Lung (tissue), 12 donors: ENCODE measurements around the gene KPTN. TPM values are rescaled to one million over a fixed set of nuclear protein-coding genes. Genes with fewer than 3 reads are reported as not detected.

Experiments
- ATAC-seq: fragments of 200-7000 bp; cut with Tn5 transposase; one replicate; pipeline ENCODE4 v1.9.1; 2020; ENCODE audit warnings: moderate number of reproducible peaks; ENCODE audit not compliant: insufficient read depth, low FRiP score
- DNase-seq, 3 donors: peaks; one replicate each; pipeline ENCODE4 v3.0.0-alpha.2; 2013 to 2017
- H3K27ac ChIP-seq, 2 donors: one replicate each; pipeline ENCODE4 v1.5.1; 2013; ENCODE audit warnings: mild to moderate bottlenecking in 2 of 2, moderate library complexity in 2 of 2, control low read depth in 1 of 2, inconsistent platforms in 1 of 2, low read depth in 1 of 2, low read length in 1 of 2
- H3K27me3 ChIP-seq, 3 donors: one replicate each; pipeline ENCODE4 v1.5.1; 2013; ENCODE audit warnings: low read length in 2 of 3; ENCODE audit not compliant: control insufficient read depth in 3 of 3, insufficient read depth in 3 of 3
- H3K36me3 ChIP-seq, 4 donors: one replicate each; pipeline ENCODE4 v1.5.1; 2013; ENCODE audit warnings: low read length in 4 of 4, mild to moderate bottlenecking in 1 of 4, moderate library complexity in 1 of 4; ENCODE audit not compliant: control insufficient read depth in 4 of 4, insufficient read depth in 4 of 4
- H3K4me1 ChIP-seq, 5 donors: one replicate each; pipeline ENCODE4 v1.5.1; 2013; ENCODE audit warnings: low read length in 5 of 5, mild to moderate bottlenecking in 2 of 5, moderate library complexity in 1 of 5; ENCODE audit not compliant: control insufficient read depth in 5 of 5, insufficient read depth in 5 of 5
- H3K4me3 ChIP-seq: one replicate; pipeline ENCODE4 v1.5.1; 2013; ENCODE audit warnings: mild to moderate bottlenecking, control low read depth, moderate library complexity
- H3K9ac ChIP-seq, 2 donors: one replicate each; pipeline ENCODE4 v1.5.1; 2013; ENCODE audit warnings: low read length in 2 of 2, control low read depth in 1 of 2; ENCODE audit not compliant: insufficient read depth in 1 of 2
- H3K9me3 ChIP-seq, 4 donors: one replicate each; pipeline ENCODE4 v1.5.1; 2013; ENCODE audit warnings: low read length in 3 of 4, mild to moderate bottlenecking in 1 of 4, moderate library complexity in 1 of 4; ENCODE audit not compliant: control insufficient read depth in 4 of 4, insufficient read depth in 3 of 4
- WGBS, 2 donors: extraction: QIAGEN DNeasy Blood & Tissue Kit; methylation state at CpG; one replicate each; pipeline ENCODE4 v1.1.7; 2013; 5-methylcytosine and 5-hydroxymethylcytosine counted together
- polyA plus RNA-seq, 2 donors: library from polyadenylated mRNA; stranded (reverse); fragments of 200-250 nt; gene quantifications; one replicate each; pipeline ENCODE4 v1.2.1, GENCODE V29; 2013
- total RNA-seq, 2 donors: library from RNA; depleted of rRNA in 1 of 2; stranded (reverse); fragments of >200 nt in 1 of 2; gene quantifications; one replicate each; pipeline ENCODE4 v1.2.1, GENCODE V29; 2014 to 2021
- TF ChIP-seq, protein P1 (sequence below): IDR thresholded peaks from 2 replicates; pipeline ENCODE4 v1.5.1; 2012; ENCODE audit warnings: mild to moderate bottlenecking; ENCODE audit errors: control extremely low read depth, extremely low read depth
- donor health status: control.
- donor health status: control.
- donor health status: Bipolar disorder and iron deficiency.
- donor health status: healthy.
- donor health status: DM: yes; HTN: yes; CAD: no.

KPTN gene
- total and polyA plus RNA-seq, 4 donors, result 4.6 to 15.7 (median 12.9) TPM

DNA sequence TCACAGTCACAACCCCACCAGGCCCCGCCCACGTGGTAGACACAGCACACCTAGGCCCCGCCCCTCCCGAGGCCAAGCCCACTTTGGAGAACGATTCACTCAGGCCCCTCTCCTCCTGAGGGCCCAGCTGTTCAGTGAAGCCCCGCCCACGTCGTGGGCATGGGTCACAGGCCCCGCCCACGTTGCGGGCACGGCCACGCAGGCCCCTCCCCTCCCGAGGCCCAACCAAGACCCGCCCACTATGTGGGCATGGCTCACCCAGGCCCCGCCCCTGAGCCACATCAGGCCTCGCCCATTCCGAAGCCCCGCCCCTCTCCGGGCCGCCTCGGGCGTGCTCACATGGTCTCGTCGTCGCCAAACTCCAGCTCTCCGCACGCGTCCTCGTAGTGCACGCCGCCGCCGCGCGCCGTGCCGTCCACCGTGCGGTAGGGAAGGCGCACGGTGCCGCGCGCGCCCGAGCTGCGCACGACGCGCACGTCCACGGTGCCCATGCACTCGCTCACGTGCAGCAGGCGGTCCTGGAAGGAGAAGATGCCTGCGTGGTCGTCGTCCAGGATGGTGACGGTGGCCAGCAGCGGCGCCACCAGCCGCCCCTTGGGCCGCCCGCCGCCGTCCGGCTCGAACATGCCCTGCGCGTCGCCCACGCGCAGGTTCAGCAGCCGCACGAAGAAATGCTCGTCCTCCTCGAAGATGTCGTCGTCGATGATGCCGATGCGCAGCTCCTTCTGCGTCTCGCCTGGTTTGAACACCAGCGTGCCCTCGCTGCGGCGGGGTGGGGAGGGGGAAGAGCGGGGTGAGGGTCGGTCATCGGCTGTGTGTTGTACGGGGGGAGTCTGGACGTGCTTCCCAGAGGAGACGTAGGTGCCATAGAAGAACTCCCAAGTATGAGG, 36.3 kb downstream of the KPTN start:
- TF ChIP-seq, protein P1, sequence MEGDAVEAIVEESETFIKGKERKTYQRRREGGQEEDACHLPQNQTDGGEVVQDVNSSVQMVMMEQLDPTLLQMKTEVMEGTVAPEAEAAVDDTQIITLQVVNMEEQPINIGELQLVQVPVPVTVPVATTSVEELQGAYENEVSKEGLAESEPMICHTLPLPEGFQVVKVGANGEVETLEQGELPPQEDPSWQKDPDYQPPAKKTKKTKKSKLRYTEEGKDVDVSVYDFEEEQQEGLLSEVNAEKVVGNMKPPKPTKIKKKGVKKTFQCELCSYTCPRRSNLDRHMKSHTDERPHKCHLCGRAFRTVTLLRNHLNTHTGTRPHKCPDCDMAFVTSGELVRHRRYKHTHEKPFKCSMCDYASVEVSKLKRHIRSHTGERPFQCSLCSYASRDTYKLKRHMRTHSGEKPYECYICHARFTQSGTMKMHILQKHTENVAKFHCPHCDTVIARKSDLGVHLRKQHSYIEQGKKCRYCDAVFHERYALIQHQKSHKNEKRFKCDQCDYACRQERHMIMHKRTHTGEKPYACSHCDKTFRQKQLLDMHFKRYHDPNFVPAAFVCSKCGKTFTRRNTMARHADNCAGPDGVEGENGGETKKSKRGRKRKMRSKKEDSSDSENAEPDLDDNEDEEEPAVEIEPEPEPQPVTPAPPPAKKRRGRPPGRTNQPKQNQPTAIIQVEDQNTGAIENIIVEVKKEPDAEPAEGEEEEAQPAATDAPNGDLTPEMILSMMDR, result no peak
- Histone ChIP-seq H3K27ac (no peak overlapping the region), H3K4me3 (no peak overlapping the region), H3K27me3 (peaks cover 7 to 67% (median 29%) of the 10 kb centered on the region in 3 donors), H3K4me1 (peaks cover 0 to 26% (median 3%) of the 10 kb centered on the region in 5 donors), H3K9me3 (peaks cover 0 to 27% (median 0%) of the 10 kb centered on the region in 4 donors), H3K36me3 (no peaks in the 10 kb centered on the region), H3K9ac (no peak overlapping the region)
- 6 to 7% methylated on average over 82 to 95 of the region's 95 CpGs for WGBS, 2 donors
- DNase-seq (peak; percentile 15 to 59 (median 32)), ATAC-seq (no peak)

DNA sequence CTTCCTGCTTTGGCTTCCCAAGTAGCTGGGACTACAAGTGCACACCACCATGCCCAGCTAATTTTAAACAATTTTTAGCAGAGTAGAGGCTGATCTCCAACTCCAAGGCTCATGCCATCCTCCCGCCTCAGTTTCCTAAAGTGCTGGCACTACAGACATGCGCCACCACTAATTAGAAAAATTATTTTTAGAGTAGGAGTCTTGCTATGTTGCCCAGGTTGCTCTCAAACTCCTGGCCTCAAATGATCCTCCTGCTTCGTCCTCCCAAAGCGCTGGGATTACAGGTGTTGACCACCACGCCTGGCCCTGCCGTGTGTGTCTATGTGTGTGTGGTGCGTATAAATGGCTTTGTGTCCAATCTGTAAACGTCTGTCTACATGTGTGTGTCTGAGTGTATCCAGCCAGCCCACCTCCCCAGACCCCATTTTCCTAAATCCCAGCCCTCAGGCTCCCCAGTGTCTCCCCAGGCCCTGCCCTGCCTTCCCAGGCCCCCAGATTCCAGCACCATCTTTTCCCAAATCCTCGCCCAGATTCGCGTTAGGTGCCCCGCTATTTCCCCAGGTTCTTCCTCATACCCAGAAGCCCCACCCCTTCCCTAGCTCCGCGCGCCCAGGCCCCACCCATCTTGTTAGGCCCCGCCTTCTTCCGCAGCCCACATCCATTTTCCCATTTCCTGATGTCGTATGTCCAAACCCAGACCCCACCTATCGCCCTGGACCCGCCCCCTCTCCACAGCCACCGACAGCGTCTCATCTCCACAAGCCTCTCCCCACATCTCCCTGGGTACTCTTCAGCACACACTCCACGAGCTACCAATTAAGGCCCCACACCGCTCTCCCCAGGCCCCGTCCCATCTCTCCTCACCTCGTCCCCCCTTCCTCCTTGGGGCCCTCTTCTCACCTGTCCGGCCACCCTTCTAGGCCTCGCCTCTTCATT, 37.2 kb downstream of the KPTN start:
- peaks cover 0 to 27% (median 0%) of the 10 kb centered on the region in 4 donors for H3K9me3 ChIP-seq
- H3K9ac ChIP-seq, result no peak overlapping the region
- ATAC-seq (no peak), DNase-seq (no peak)
- H3K36me3 ChIP-seq, result no peaks in the 10 kb centered on the region
- no peak overlapping the region for H3K27ac ChIP-seq
- TF ChIP-seq, protein P1, result no peak
- peaks cover 10 to 64% (median 29%) of the 10 kb centered on the region in 3 donors for H3K27me3 ChIP-seq
- peaks cover 0 to 26% (median 3%) of the 10 kb centered on the region in 5 donors for H3K4me1 ChIP-seq
- 17% methylated on average over 28 of the region's 28 CpGs for WGBS, 2 donors
- H3K4me3 ChIP-seq, result no peak overlapping the region

DNA sequence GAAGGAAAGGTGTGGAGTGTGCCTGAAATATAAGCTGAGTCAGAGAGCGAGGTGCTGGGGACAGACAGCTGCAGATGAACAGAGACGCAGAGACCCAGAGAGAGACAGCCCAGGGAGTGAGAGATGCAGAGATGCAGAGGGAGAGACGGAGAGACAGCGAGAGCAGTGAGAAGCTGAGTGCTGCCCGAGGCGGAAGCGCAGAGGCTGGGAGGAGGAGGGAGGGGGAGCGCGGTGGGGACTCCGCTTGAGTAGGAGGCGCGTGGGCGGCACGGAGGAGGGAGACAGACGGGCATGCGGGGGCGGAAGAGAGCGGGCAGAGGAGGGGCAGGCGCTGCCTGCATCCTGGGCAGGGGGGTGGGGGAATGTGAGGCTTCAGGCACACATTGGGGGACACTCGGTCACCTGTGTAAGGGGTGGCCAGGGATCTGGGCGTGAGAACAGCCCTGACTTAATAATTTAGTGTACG, 38.0 kb downstream of the KPTN start:
- no peak overlapping the region for H3K9ac ChIP-seq
- H3K4me1 ChIP-seq, result peaks cover 0 to 26% (median 3%) of the 10 kb centered on the region in 5 donors
- ATAC-seq (no peak), DNase-seq (no peak)
- H3K27ac ChIP-seq, result no peak overlapping the region
- peaks cover 0 to 27% (median 0%) of the 10 kb centered on the region in 4 donors for H3K9me3 ChIP-seq
- H3K27me3 ChIP-seq, result peaks cover 10 to 61% (median 29%) of the 10 kb centered on the region in 3 donors
- WGBS, 2 donors, result 3 to 4% methylated on average over 20 to 22 of the region's 22 CpGs
- no peaks in the 10 kb centered on the region for H3K36me3 ChIP-seq
- TF ChIP-seq, protein P1, result no peak
- no peak overlapping the region for H3K4me3 ChIP-seq
